Ishikawa (cell line): ENCODE measurements around the gene SMPX.

Source experiments
- TF ChIP-seq, protein P1 (sequence below): IDR thresholded peaks from 2 replicates; pipeline ENCODE4 v1.6.1; 2012
- TF ChIP-seq, protein P2 (sequence below): IDR thresholded peaks from 2 replicates; pipeline ENCODE4 v1.6.1; 2012

DNA sequence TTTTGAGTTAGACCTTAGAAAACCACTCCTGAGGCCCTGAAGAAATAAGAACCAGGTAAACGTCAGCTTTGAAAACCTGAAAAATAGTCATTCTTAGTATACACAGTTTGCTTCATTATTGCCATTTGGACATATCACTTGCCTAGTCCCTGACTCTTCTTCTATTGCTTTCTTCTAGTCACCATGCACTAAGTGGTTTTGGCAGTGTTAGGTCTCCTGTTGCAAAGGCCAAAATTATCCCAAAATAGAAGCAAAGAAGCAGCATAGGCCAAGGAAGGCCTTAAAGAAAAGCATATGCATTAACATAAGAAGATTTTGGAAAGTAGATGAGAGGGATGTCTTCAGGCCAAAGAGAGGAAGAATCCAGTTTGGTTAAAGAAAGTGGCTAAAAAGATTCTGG lies 24.1 kb upstream of the SMPX start:
- TF ChIP-seq, protein P1, sequence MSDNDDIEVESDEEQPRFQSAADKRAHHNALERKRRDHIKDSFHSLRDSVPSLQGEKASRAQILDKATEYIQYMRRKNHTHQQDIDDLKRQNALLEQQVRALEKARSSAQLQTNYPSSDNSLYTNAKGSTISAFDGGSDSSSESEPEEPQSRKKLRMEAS = no peak
- TF ChIP-seq, protein P2, sequence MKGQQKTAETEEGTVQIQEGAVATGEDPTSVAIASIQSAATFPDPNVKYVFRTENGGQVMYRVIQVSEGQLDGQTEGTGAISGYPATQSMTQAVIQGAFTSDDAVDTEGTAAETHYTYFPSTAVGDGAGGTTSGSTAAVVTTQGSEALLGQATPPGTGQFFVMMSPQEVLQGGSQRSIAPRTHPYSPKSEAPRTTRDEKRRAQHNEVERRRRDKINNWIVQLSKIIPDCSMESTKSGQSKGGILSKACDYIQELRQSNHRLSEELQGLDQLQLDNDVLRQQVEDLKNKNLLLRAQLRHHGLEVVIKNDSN = no peak
